HG02588 (cell line): ENCODE data around the gene KCNIP4.
"Not testable (repeated sequence)": the region's sequence is repeated elsewhere in the genome, so short reads cannot be mapped to it uniquely, and the experiment has no call there.

Experiments
- ATAC-seq: cut with Tn5 transposase; IDR thresholded peaks from one replicate; pipeline ENCODE4 v1.9.1; 2021; ENCODE audit warnings: mild to moderate bottlenecking, moderate library complexity; ENCODE audit not compliant: unreplicated experiment

KCNIP4 gene

DNA sequence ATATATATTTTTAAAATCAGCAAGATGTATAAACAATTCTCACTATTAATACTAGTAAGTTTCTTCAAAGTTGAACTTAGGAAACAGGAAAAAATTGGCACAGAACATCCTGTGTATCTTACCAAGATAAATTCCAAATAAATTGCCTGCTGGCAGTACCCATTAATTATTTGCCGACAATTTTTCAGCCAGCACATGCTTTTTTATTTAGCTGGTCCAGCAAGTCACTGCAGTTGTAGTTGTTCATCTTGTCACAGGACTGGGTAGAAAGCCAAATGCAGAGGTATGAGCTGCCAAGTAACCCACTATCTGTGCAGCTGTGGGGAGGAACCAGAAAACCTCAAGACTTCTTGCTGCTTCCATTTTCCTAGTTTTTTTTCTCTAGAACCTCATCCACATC, 1134.9 kb downstream of the KCNIP4 start:
- no peak for ATAC-seq

GRCh38 chr4:20809812-20810211, 1138.8 kb downstream of the KCNIP4 start:
- no peak for ATAC-seq

DNA sequence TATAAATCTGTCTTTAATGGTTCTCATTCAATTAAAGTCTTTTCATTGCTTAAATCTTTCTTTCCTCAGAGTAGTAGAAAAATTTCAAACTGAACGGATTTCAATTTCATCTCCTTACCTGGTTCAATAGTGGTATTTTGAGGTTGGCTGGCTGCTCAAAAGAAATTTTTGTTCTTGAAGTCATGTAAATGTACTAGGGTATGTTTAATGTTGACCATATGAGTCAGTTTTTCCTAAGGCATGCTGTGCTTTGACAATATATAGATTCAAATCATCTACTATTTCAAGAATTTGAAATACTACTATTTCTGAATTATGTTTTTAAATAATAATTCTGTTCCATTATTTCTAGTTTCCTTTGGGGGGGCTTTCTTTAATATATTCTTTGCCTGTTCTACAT, 1142.9 kb downstream of the KCNIP4 start:
- ATAC-seq = no peak

DNA sequence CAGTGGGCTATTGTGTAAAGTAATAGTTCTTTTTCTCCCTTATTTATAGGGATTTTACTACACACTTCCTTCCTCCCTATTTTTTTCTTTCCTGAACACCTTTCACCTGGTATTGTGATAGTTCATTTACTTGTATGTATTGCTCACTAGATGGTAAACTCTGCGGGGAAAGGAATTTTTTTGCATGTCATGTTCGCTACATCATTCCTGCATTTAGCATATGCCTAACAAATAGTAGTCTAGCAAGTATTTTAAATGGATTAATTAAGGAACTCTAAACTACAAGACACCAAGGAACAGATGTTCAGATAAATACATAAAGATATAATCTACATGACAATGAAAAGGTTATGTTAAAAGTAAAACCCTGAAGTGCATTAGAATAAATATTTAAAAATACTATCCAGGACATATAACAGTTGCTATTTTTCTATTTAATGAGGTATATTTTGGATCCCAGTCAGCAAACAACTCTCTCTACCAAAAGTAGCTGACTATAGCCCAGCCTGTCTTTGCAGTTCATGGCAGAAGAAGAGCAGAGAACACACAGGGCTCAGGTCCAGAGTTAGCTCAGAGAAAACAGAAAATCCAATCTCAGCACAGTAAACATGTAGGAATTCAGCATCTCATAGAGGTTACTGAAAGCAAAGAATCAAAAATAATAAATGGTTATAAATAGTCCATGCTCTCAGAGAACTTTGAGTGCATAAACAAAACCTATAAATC, 1160.5 kb downstream of the KCNIP4 start:
- no peak for ATAC-seq

DNA sequence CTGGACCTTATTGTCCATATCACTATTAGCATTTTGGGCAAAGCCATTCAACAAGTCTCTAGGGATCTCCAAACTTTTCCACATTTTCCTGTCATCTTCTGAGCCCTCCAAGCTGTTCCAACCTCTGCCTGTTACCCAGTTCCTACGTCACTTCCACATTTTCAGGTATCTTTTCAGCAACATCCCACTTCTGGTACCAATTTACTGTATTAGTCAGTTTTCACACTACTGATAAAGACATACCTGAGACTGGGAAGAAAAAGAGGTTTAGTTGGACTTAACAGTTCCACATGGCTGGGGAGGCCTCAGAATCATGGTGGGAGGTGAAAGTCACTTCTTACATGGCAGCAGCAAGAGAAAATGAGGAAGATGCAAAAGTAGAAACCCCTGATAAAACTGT, 1165.4 kb downstream of the KCNIP4 start:
- ATAC-seq = not testable (repeated sequence)

DNA sequence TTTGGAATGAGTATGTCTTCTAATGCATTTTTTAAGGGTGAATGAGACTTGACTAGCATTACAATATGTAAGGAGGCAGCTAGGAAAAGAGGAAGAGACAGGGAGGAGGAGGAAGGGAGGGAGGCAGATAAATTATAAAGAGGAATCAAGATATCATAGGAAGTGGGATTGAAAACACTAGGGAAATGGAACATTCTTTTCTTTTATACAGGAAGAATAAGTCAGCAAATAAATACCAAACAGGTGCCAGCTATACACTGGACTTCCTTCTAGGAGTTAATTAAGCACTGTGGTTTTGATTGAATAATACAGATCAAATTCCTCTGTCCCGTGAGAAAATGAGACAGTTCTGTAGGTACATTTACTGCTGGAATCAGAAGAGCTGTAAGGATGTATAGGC, 1169.7 kb downstream of the KCNIP4 start:
- ATAC-seq = no peak

DNA sequence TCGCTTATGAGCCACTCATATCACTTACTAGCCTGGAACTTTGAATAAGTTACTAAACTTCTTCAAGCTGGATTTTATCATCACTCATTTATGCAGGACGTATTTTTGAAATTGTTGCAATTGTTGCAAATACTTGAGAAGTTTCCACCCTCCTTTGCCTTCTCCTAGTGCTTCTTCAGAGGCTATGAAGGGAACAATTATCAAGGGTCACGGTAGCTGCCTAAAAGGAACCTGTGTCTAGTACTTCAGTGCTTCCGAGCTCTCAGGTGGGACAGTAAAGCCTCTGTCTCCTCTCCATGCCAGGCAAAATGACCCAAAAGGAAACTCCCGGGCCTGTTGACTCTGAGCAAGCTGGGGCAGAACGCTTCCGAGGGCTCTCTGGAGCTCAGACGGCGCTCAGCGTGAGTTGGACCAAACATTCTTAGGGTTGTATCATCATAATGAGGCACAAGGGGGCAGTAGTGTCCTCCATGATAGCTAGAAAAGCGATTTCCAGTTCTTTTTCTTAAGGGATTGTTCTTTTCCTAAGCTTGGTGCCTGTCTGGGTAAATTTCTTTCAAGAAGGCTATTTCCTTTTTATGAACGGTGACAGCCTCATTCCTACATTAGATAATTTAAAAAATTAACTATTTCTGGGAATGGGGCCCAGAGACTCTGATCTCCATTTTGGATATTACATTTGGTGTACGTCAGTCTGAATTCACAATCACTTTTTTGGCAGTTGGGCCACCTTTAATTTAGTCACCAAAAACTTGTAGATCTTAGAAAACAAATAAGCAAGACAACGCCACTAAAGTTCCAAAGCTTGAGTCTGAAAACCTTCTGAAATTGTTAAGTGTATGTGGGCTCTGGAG, 1175.2 kb downstream of the KCNIP4 start:
- peak; percentile 59 for ATAC-seq

DNA sequence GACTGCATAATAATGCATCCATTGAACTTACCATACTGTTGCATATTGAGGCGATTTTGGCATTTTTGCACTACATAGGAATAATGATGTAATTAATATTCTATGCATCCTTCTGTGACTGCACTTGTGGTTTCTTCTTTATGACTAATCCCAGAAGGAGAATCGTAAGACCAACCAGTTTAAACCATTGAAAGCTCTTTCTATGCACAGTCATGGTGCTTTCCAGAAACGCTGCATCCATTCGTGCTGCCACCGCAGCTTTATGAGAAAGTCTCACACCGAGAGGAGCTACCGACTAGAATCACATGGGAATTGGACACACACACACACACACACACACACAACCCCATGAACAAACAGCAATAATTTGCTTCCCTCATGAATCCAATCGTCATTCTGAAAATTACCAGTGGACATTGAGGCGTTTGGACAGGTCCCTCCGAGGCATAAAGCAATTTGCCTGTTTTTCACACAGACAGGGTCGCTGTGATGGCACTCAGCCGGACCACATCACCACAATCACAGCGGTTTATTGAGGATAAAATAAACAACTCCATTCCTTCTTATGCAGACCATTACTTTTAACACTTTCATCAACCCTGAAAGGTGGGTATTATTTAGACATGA, 1184.1 kb downstream of the KCNIP4 start:
- ATAC-seq = no peak

- no peak for ATAC-seq
Observed at GRCh38 chr4:20761826-20762225, 1186.7 kb downstream of the KCNIP4 start.

- ATAC-seq = no peak
Observed at GRCh38 chr4:20761382-20761781, 1187.2 kb downstream of the KCNIP4 start.

- ATAC-seq = no peak
Observed at GRCh38 chr4:20760053-20760452, 1188.5 kb downstream of the KCNIP4 start.

- no peak for ATAC-seq
Observed at GRCh38 chr4:20754036-20754435, 1194.5 kb downstream of the KCNIP4 start.

GRCh38 chr4:20752641-20753040, 1195.9 kb downstream of the KCNIP4 start:
- ATAC-seq = no peak

DNA sequence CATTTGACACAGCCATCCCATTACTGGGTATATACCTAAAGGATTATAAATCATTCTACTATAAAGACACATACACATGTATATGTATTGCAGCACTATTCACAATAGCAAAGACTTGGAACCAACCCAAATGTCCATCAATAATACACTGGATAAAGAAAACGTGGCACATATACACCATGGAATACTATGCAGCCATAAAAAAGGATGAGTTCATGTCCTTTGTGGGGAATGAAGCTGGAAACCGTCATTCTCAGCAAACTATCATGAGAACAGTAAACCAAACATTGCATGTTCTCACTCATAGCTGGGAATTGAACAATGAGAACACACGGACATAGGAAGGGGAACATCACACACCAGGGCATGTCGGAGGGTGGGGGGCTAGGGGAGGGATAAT, 1202.6 kb downstream of the KCNIP4 start:
- not testable (repeated sequence) for ATAC-seq

DNA sequence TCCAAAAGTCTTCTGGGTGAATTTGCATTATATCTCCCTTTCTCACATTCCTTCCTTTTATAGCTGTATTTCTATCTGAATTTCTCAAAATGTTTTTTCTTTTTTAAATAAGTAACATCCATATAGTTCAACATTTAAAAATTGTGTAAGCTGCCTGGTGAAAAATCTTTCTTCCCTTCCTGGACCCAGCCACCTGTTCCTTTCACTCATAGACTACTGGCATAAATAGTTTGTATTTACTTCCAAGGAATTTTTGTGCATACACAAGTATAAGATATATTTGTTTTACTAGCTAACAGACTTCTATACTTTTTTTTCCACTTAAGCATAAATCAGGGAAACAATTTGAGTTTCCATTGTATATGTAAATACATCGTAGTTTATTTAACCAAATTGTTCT, 1212.6 kb downstream of the KCNIP4 start:
- ATAC-seq = no peak

DNA sequence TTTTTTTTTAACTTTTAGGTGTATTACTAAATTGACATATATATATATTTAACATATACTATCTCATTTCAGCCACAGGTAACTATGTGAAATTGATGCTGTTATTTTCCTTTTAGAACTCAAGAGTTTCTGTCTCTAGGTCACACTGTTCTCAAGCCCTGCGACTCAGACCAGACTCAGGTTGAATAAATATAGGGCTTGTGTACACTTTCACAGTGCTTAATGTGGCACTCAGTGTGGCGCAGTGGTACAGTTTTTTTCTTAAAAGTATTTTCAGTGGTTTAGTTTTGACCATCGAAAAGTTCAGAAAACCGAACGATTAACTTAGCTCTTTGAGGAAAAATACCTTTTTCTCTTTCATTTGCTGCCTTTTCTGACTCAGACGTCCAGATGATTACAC, 1223.7 kb downstream of the KCNIP4 start:
- ATAC-seq = no peak

GRCh38 chr4:20723463-20723862, 1225.1 kb downstream of the KCNIP4 start:
- no peak for ATAC-seq

GRCh38 chr4:20723019-20723418, 1225.6 kb downstream of the KCNIP4 start:
- ATAC-seq = no peak

- no peak for ATAC-seq
Observed at GRCh38 chr4:20711335-20711734, 1237.2 kb downstream of the KCNIP4 start.

DNA sequence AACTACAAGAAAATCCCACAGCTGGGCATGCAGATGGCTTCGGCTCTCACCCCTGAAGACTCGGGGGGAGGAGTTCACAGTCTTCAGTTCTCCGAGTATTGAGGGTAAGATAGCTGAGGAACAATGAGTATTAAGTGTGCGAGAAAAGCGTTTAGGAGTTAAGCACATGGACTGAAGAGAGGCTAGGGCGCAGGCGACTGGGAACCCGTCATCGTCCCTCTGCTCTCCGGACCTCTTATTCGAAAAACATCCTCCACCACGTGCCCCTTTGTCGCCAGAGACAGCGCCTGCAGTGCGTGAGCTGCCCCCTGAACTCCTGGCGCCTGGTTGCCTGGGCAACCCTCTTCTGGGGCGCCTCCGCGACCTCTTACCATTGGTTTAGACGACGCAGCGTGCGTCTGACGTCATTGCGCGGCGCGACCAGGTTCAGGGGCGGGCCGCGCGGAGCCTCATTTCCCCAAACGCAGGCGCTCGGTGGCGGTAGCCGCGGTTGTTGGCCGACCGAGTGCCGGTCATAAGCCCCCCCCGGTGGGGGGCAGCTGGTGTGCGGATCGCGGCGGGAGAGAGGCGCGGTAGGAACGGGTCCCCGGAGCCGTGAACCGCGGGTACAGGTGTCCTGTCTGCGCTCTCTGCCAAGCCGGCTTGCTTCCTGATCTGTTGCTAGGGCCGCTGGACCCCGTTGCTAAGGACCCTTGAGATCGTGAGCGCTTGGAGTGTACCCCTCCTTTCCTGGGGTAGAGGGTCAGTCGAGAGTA, 1248.4 kb downstream of the KCNIP4 start, which contains the start of gene PACRGL:
TSS of gene PACRGL (plus strand) at position 452 of the 755 bp plus-strand sequence. CDS start 4,024 bp downstream, outside the sequence.
- ATAC-seq = peak; percentile 100

GRCh38 chr4:20698820-20699219, 1249.8 kb downstream of the KCNIP4 start:
- ATAC-seq = no peak
